HEK293 (cell line): ENCODE results near the gene MRGPRG.

Source experiments
- CTCF ChIA-PET: fragments of 350-600 bp; formaldehyde crosslinking; extraction: SDS; loops from one replicate; lab custom pipeline; 2021; ENCODE audit warnings: antibody characterized with exemption; lab: Yijun Ruan, JAX
- POLR2A ChIA-PET: fragments of 300-600 bp; formaldehyde crosslinking; extraction: SDS; loops from one replicate; lab custom pipeline; 2020; ENCODE audit warnings: antibody characterized with exemption, inconsistent platforms; lab: Yijun Ruan, JAX
- H3K27ac ChIP-seq: fragments of 200-500 bp; sonication (Bioruptor generic); 2 replicates; pipeline ENCODE4 v1.5.1; 2014; ENCODE audit warnings: low read depth, low read length, control low read depth, inconsistent platforms; ENCODE audit errors: extremely low read depth
- H3K36me3 ChIP-seq, 2 experiments: fragments of 200-500 bp in 1 of 2; sonication (Bioruptor generic) in 1 of 2; 1 replicate in 1 of 2; 2 replicates in 1 of 2; pipeline ENCODE4 v1.5.1; 2014 to 2017; ENCODE audit warnings: inconsistent platforms in 2 of 2, low read length in 2 of 2; ENCODE audit not compliant: control insufficient read depth in 2 of 2, insufficient read depth in 1 of 2
- H3K4me1 ChIP-seq: fragments of 200-500 bp; sonication (Bioruptor generic); 2 replicates; pipeline ENCODE4 v1.5.1; 2014; ENCODE audit warnings: mild to moderate bottlenecking, low read length, inconsistent platforms; ENCODE audit not compliant: control insufficient read depth, insufficient read depth
- H3K4me3 ChIP-seq: 2 replicates; pipeline ENCODE4 v1.5.1; 2011; ENCODE audit warnings: low read depth, mild to moderate bottlenecking, control low read depth, low read length, moderate library complexity
- H3K9me3 ChIP-seq: fragments of 200-500 bp; sonication (Bioruptor generic); 2 replicates; pipeline ENCODE4 v1.5.1; 2014; ENCODE audit warnings: low read depth, low read length, inconsistent platforms; ENCODE audit not compliant: control insufficient read depth, insufficient read depth
- BCL11B ChIP-seq: fragments of 450-650 bp; formaldehyde crosslinking; IDR thresholded peaks from 2 replicates; pipeline ENCODE4 v1.5.1; 2016; ENCODE audit warnings: low read depth, missing biosample characterization, missing genetic modification characterization
- EGR2 ChIP-seq: fragments of 450-650 bp; formaldehyde crosslinking; IDR thresholded peaks from 2 replicates; pipeline ENCODE4 v1.5.1; 2016; ENCODE audit warnings: low read depth, missing biosample characterization, missing genetic modification characterization
- HIC1 ChIP-seq: fragments of 450-650 bp; formaldehyde crosslinking; IDR thresholded peaks from 2 replicates; pipeline ENCODE4 v1.5.1; 2016; ENCODE audit warnings: missing biosample characterization, missing genetic modification characterization
- IKZF3 ChIP-seq: fragments of 450-650 bp; IDR thresholded peaks from 2 replicates; pipeline ENCODE4 v1.5.0; 2018; ENCODE audit warnings: missing biosample characterization, mild to moderate bottlenecking, missing genetic modification characterization, moderate library complexity
- KLF10 ChIP-seq: fragments of 450-650 bp; IDR thresholded peaks from 2 replicates; pipeline ENCODE4 v1.5.1; 2018; ENCODE audit warnings: missing biosample characterization, mild to moderate bottlenecking, missing genetic modification characterization
- KLF8 ChIP-seq: fragments of 450-650 bp; formaldehyde crosslinking; IDR thresholded peaks from 2 replicates; pipeline ENCODE4 v1.5.1; 2016; ENCODE audit warnings: missing biosample characterization, missing genetic modification characterization
- MYNN ChIP-seq: fragments of 450-650 bp; formaldehyde crosslinking; IDR thresholded peaks from 2 replicates; pipeline ENCODE4 v1.5.1; 2016; ENCODE audit warnings: missing biosample characterization, missing genetic modification characterization, borderline replicate concordance
- MZF1 ChIP-seq: fragments of 450-650 bp; formaldehyde crosslinking; IDR thresholded peaks from 2 replicates; pipeline ENCODE4 v1.5.1; 2017; ENCODE audit warnings: missing biosample characterization, missing genetic modification characterization, borderline replicate concordance
- PRDM1 ChIP-seq: fragments of 450-650 bp; formaldehyde crosslinking; IDR thresholded peaks from 2 replicates; pipeline ENCODE4; 2016; ENCODE audit warnings: missing biosample characterization, missing genetic modification characterization
- PRDM4 ChIP-seq: fragments of 450-650 bp; formaldehyde crosslinking; IDR thresholded peaks from 2 replicates; pipeline ENCODE4 v1.5.1; 2017; ENCODE audit warnings: missing biosample characterization, missing genetic modification characterization
- ZBTB48 ChIP-seq: fragments of 450-650 bp; formaldehyde crosslinking; IDR thresholded peaks from 2 replicates; pipeline ENCODE4 v1.5.1; 2016; ENCODE audit warnings: missing biosample characterization, missing genetic modification characterization
- ZNF133 ChIP-seq: fragments of 450-650 bp; formaldehyde crosslinking; IDR thresholded peaks from 2 replicates; pipeline ENCODE4 v1.5.1; 2016; ENCODE audit warnings: missing biosample characterization, missing genetic modification characterization
- ZNF140 ChIP-seq: fragments of 450-650 bp; formaldehyde crosslinking; IDR thresholded peaks from 2 replicates; pipeline ENCODE4 v1.5.1; 2016; ENCODE audit warnings: missing biosample characterization, missing genetic modification characterization
- ZNF248 ChIP-seq: fragments of 450-650 bp; formaldehyde crosslinking; IDR thresholded peaks from 2 replicates; pipeline ENCODE4 v1.5.1; 2017; ENCODE audit warnings: missing biosample characterization, missing genetic modification characterization
- ZNF311 ChIP-seq: fragments of 450-650 bp; formaldehyde crosslinking; IDR thresholded peaks from 2 replicates; pipeline ENCODE4 v1.5.1; 2017; ENCODE audit warnings: missing biosample characterization, missing genetic modification characterization, borderline replicate concordance
- ZNF324 ChIP-seq: fragments of 450-650 bp; formaldehyde crosslinking; IDR thresholded peaks from 2 replicates; pipeline ENCODE4 v1.5.1; 2016; ENCODE audit warnings: missing biosample characterization, missing genetic modification characterization
- ZNF433 ChIP-seq: fragments of 450-650 bp; formaldehyde crosslinking; IDR thresholded peaks from 2 replicates; pipeline ENCODE4 v1.5.1; 2016; ENCODE audit warnings: missing biosample characterization, missing genetic modification characterization, low read depth
- ZNF600 ChIP-seq: fragments of 450-650 bp; formaldehyde crosslinking; IDR thresholded peaks from 2 replicates; pipeline ENCODE4 v1.5.1; 2016; ENCODE audit warnings: missing biosample characterization, missing genetic modification characterization
- ZNF623 ChIP-seq: fragments of 450-650 bp; formaldehyde crosslinking; IDR thresholded peaks from 2 replicates; pipeline ENCODE4 v1.5.1; 2016; ENCODE audit warnings: missing biosample characterization, missing genetic modification characterization
- ZNF654 ChIP-seq: fragments of 450-650 bp; formaldehyde crosslinking; IDR thresholded peaks from 2 replicates; pipeline ENCODE4 v1.5.1; 2016; ENCODE audit warnings: low read depth, missing biosample characterization, missing genetic modification characterization
- ZNF843 ChIP-seq: fragments of 450-650 bp; formaldehyde crosslinking; IDR thresholded peaks from 2 replicates; pipeline ENCODE4 v1.5.1; 2016; ENCODE audit warnings: missing biosample characterization, missing genetic modification characterization
- ZSCAN30 ChIP-seq: fragments of 450-650 bp; IDR thresholded peaks from 2 replicates; pipeline ENCODE4 v1.5.1; 2018; ENCODE audit warnings: missing biosample characterization, mild to moderate bottlenecking, missing genetic modification characterization, moderate library complexity
- TF ChIP-seq, protein P1 (sequence below): fragments of 450-650 bp; formaldehyde crosslinking; IDR thresholded peaks from 2 replicates; pipeline ENCODE4 v1.5.1; 2016; ENCODE audit warnings: missing biosample characterization, missing genetic modification characterization
- TF ChIP-seq, protein P2 (sequence below): fragments of 450-650 bp; formaldehyde crosslinking; IDR thresholded peaks from 2 replicates; pipeline ENCODE4 v1.5.1; 2017; ENCODE audit warnings: missing biosample characterization, missing genetic modification characterization
- TF ChIP-seq, protein P3 (sequence below): fragments of 450-650 bp; formaldehyde crosslinking; IDR thresholded peaks from 2 replicates; pipeline ENCODE4 v1.5.1; 2016; ENCODE audit warnings: missing biosample characterization, missing genetic modification characterization

The MRGPRG gene

DNA sequence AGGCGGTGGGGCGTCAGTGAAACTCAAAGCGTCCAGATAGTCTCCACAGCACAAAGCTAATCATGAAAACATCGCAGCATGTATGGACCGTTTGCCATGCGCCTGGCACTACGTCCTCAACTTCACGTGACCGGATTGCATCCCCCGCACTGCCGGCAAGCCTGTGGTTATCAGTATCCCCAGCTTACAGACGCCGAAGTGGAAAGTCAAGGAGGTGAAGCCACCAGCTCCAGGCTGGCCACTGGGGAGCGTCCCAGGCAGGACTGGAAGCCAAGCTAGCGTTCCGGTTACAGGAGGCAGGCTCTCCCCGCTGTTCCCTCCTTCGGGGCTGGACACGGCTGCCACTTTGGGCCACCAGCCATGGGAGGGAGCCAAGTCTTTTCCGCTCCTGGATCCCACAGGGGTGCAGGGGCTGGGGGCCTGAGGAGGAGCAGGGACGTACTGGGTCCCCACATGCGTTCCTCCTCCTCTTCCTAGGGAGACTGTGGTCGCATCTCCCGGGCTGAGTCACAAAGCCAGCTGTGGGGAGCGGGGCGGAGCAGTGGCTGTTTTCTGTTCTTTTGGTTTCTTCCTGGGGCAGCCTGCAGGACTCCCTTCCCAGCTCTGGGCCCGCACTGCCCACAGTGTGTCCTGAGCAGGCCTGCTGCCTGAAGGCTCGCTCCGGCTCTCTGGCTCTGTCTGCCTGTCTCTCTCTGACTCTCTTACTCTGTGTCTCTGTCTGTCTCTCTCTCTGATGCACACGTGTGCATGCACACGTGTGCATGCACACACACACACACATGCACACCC, 49.2 kb downstream of the MRGPRG start:
- no peaks in the 10 kb centered on the region for H3K9me3 ChIP-seq
- CTCF ChIA-PET: interaction anchor here (0.6 to 1.2 kb wide), 3 partner anchors 15 to 419 kb away, joined by 3 to 7 read pairs (median 6); no protein-coding TSS in a partner anchor
- POLR2A ChIA-PET: interaction anchor here (0.9 to 1.0 kb wide), 2 partner anchors 9 to 22 kb away, joined by 3 to 4 read pairs; no protein-coding TSS in a partner anchor
- H3K4me1 ChIP-seq: no peaks in the 10 kb centered on the region
- H3K36me3 ChIP-seq: no peaks in the 10 kb centered on the region
- no peak overlapping the region for H3K27ac ChIP-seq
- peak overlapping the region; percentile 3 for H3K4me3 ChIP-seq
- TF ChIP-seq MYNN (tag by site-specific recombination): no peak
- TF ChIP-seq, protein P1, sequence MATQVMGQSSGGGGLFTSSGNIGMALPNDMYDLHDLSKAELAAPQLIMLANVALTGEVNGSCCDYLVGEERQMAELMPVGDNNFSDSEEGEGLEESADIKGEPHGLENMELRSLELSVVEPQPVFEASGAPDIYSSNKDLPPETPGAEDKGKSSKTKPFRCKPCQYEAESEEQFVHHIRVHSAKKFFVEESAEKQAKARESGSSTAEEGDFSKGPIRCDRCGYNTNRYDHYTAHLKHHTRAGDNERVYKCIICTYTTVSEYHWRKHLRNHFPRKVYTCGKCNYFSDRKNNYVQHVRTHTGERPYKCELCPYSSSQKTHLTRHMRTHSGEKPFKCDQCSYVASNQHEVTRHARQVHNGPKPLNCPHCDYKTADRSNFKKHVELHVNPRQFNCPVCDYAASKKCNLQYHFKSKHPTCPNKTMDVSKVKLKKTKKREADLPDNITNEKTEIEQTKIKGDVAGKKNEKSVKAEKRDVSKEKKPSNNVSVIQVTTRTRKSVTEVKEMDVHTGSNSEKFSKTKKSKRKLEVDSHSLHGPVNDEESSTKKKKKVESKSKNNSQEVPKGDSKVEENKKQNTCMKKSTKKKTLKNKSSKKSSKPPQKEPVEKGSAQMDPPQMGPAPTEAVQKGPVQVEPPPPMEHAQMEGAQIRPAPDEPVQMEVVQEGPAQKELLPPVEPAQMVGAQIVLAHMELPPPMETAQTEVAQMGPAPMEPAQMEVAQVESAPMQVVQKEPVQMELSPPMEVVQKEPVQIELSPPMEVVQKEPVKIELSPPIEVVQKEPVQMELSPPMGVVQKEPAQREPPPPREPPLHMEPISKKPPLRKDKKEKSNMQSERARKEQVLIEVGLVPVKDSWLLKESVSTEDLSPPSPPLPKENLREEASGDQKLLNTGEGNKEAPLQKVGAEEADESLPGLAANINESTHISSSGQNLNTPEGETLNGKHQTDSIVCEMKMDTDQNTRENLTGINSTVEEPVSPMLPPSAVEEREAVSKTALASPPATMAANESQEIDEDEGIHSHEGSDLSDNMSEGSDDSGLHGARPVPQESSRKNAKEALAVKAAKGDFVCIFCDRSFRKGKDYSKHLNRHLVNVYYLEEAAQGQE (tag by site-specific recombination): no peak
- TF ChIP-seq, protein P2, sequence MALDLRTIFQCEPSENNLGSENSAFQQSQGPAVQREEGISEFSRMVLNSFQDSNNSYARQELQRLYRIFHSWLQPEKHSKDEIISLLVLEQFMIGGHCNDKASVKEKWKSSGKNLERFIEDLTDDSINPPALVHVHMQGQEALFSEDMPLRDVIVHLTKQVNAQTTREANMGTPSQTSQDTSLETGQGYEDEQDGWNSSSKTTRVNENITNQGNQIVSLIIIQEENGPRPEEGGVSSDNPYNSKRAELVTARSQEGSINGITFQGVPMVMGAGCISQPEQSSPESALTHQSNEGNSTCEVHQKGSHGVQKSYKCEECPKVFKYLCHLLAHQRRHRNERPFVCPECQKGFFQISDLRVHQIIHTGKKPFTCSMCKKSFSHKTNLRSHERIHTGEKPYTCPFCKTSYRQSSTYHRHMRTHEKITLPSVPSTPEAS (tag by site-specific recombination): peak; percentile 87
- no peak for TF ChIP-seq KLF8 (tag by site-specific recombination)
- no peak for TF ChIP-seq ZBTB48
- TF ChIP-seq KLF10 (tag by site-specific recombination): no peak
- peak; percentile 32 for TF ChIP-seq EGR2
- no peak for TF ChIP-seq HIC1
- TF ChIP-seq ZNF133 (tag by site-specific recombination): no peak
- no peak for TF ChIP-seq ZNF311 (tag by site-specific recombination)
- TF ChIP-seq ZSCAN30 (tag by site-specific recombination): no peak
- TF ChIP-seq, protein P3, sequence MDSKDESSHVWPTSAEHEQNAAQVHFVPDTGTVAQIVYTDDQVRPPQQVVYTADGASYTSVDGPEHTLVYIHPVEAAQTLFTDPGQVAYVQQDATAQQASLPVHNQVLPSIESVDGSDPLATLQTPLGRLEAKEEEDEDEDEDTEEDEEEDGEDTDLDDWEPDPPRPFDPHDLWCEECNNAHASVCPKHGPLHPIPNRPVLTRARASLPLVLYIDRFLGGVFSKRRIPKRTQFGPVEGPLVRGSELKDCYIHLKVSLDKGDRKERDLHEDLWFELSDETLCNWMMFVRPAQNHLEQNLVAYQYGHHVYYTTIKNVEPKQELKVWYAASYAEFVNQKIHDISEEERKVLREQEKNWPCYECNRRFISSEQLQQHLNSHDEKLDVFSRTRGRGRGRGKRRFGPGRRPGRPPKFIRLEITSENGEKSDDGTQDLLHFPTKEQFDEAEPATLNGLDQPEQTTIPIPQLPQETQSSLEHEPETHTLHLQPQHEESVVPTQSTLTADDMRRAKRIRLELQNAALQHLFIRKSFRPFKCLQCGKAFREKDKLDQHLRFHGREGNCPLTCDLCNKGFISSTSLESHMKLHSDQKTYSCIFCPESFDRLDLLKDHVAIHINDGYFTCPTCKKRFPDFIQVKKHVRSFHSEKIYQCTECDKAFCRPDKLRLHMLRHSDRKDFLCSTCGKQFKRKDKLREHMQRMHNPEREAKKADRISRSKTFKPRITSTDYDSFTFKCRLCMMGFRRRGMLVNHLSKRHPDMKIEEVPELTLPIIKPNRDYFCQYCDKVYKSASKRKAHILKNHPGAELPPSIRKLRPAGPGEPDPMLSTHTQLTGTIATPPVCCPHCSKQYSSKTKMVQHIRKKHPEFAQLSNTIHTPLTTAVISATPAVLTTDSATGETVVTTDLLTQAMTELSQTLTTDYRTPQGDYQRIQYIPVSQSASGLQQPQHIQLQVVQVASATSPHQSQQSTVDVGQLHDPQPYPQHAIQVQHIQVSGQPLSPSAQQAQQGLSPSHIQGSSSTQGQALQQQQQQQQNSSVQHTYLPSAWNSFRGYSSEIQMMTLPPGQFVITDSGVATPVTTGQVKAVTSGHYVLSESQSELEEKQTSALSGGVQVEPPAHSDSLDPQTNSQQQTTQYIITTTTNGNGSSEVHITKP (tag by site-specific recombination): peak; percentile 92
- TF ChIP-seq PRDM1 (tag by site-specific recombination): no peak
- no peak for TF ChIP-seq ZNF654 (tag by site-specific recombination)
- TF ChIP-seq ZNF623 (tag by site-specific recombination): no peak
- TF ChIP-seq ZNF433 (tag by site-specific recombination): no peak
- TF ChIP-seq ZNF843 (tag by site-specific recombination): no peak
- TF ChIP-seq BCL11B (tag by site-specific recombination): no peak
- 0 out of 2 replicates have a peak, but pooled peaks have one; percentile 34 for TF ChIP-seq MZF1 (tag by site-specific recombination)
- peak; percentile 70; the same call in 1 of the 2 replicates for TF ChIP-seq ZNF600 (tag by site-specific recombination)
- TF ChIP-seq ZNF324 (tag by site-specific recombination): no peak
- TF ChIP-seq ZNF140 (tag by site-specific recombination): no peak
- TF ChIP-seq PRDM4 (tag by site-specific recombination): no peak
- TF ChIP-seq ZNF248 (tag by site-specific recombination): no peak
- no peak for TF ChIP-seq IKZF3
